K562 (cell line): ENCODE results near the gene POLR2L. TPM values are rescaled to one million over a fixed set of nuclear protein-coding genes. Genes with fewer than 3 reads are reported as not detected.
A peak's percentile ranks its signal among the peaks of the same experiment; 100 is the strongest.

Experiments
- BHLHE40 ChIP-seq: IDR thresholded peaks from 2 replicates; pipeline ENCODE4 v1.6.1; 2011; ENCODE audit warnings: low read length, improper control_type of control experiment
- CBFA2T3 ChIP-seq: fragments of 450-650 bp; IDR thresholded peaks from 2 replicates; pipeline ENCODE4 v1.6.1; 2017
- CHD4 ChIP-seq: fragments of 200-600 bp; sonication (generic); IDR thresholded peaks from 3 replicates; pipeline ENCODE4 v1.6.1; 2012; ENCODE audit warnings: low read depth, mild to moderate bottlenecking, mixed read lengths, low read length, inconsistent platforms; ENCODE audit not compliant: insufficient read depth, insufficient replicate concordance, poor library complexity, severe bottlenecking
- DMBX1 ChIP-seq: fragments of 250-450 bp; sonication (Bioruptor Pico); IDR thresholded peaks from 2 replicates; pipeline ENCODE4 v1.8.0; 2022; ENCODE audit warnings: inconsistent platforms, mild to moderate bottlenecking, moderate library complexity, borderline replicate concordance
- DPF2 ChIP-seq: fragments of 450-650 bp; IDR thresholded peaks from 2 replicates; pipeline ENCODE4 v1.6.1; 2016
- FIP1L1 ChIP-seq: fragments of 200-400 bp; formaldehyde crosslinking; IDR thresholded peaks from 2 replicates; pipeline ENCODE4 v1.6.1; 2018; ENCODE audit warnings: mild to moderate bottlenecking, low read depth, low read length; ENCODE audit not compliant: poor library complexity, severe bottlenecking
- FOS ChIP-seq: IDR thresholded peaks from 3 replicates; pipeline ENCODE4 v1.6.1; 2011; ENCODE audit not compliant: insufficient read length; ENCODE audit errors: extremely low read depth
- GTF2E2 ChIP-seq: fragments of 200-800 bp; sonication (Bioruptor generic); IDR thresholded peaks from 2 replicates; pipeline ENCODE4 v1.6.1; 2016; ENCODE audit warnings: missing genetic modification characterization, missing compliant biosample characterization
- HNRNPK ChIP-seq: fragments of 200-400 bp; formaldehyde crosslinking; IDR thresholded peaks from one replicate; pipeline ENCODE4 v1.6.1; 2018; ENCODE audit warnings: mild to moderate bottlenecking, low read depth, low read length; ENCODE audit not compliant: poor library complexity, severe bottlenecking
- HNRNPUL1 ChIP-seq: fragments of 200-400 bp; formaldehyde crosslinking; IDR thresholded peaks from 2 replicates; pipeline ENCODE4 v1.6.1; 2017; ENCODE audit warnings: low read length
- NCOA1 ChIP-seq: fragments of 450-650 bp; IDR thresholded peaks from 2 replicates; pipeline ENCODE4 v1.6.1; 2016; ENCODE audit warnings: low read depth
- PHB ChIP-seq: fragments of 250-450 bp; sonication (Bioruptor Pico); IDR thresholded peaks from 2 replicates; pipeline ENCODE4 v1.5.0; 2021
- TARDBP ChIP-seq: fragments of 450-650 bp; IDR thresholded peaks from 2 replicates; pipeline ENCODE4 v1.6.1; 2016
- U2AF2 ChIP-seq: fragments of 200-400 bp; formaldehyde crosslinking; optimal IDR thresholded peaks from 2 replicates; pipeline ENCODE3; 2017; ENCODE audit warnings: low read depth, mild to moderate bottlenecking, low read length
- ZEB2 ChIP-seq: fragments of 450-650 bp; IDR thresholded peaks from 2 replicates; pipeline ENCODE4 v1.6.1; 2016
- ZNF133 ChIP-seq: fragments of 250-450 bp; sonication (Bioruptor Pico); IDR thresholded peaks from 2 replicates; pipeline ENCODE4 v1.4.0; 2020; ENCODE audit warnings: mild to moderate bottlenecking
- ZNF165 ChIP-seq: fragments of 250-450 bp; sonication (Bioruptor Pico); IDR thresholded peaks from 2 replicates; pipeline ENCODE4 v1.4.0; 2020; ENCODE audit warnings: borderline replicate concordance
- polyA plus RNA-seq, 8 experiments: library from polyadenylated mRNA; depleted of rRNA in 4 of 8; stranded (reverse) in 5 of 8; unstranded in 3 of 8; fragments of >200 nt; fragmentation: Nextera tagmentation in 2 of 8; fragmentation: Illumina TruSeq in 1 of 8; extraction: Ambion mirVana in 2 of 8; extraction: Trizol in 1 of 8; gene quantifications; 2 replicates each; pipeline versions ENCODE4 v1.2.1 to v1.2.3, GENCODE V29; 2011 to 2014; ENCODE audit warnings: inconsistent platforms in 1 of 8, missing spikeins in 1 of 8
- total RNA-seq, 7 experiments: library from RNA; depleted of rRNA in 6 of 7; stranded (reverse); fragments of >200 nt in 6 of 7; fragmentation: Illumina TruSeq in 2 of 7; extraction: Trizol in 2 of 7; gene quantifications; 2 replicates each; pipeline versions ENCODE4 v1.2.1 to v1.2.3, GENCODE V29; 2011 to 2021; ENCODE audit warnings: low replicate concordance in 1 of 7
- TF ChIP-seq, protein P1 (sequence below): sonication (generic); formaldehyde crosslinking; IDR thresholded peaks from 2 replicates; pipeline ENCODE4 v1.5.0; 2020; ENCODE audit warnings: missing genetic modification reagents
- TF ChIP-seq, protein P2 (sequence below): IDR thresholded peaks from 2 replicates; pipeline ENCODE4 v1.6.1; 2011; ENCODE audit warnings: borderline replicate concordance, low read depth, mild to moderate bottlenecking, moderate library complexity, low read length; ENCODE audit not compliant: insufficient read depth, poor library complexity, severe bottlenecking
- TF ChIP-seq, protein P3 (sequence below): fragments of 250-450 bp; sonication (Bioruptor Pico); IDR thresholded peaks from 2 replicates; pipeline ENCODE4 v1.8.0; 2022; ENCODE audit warnings: inconsistent platforms, mild to moderate bottlenecking, moderate library complexity, borderline replicate concordance
- TF ChIP-seq, protein P4 (sequence below): sonication (generic); formaldehyde crosslinking; IDR thresholded peaks from 2 replicates; pipeline ENCODE4 v1.8.1; 2023; ENCODE audit warnings: mild to moderate bottlenecking, missing genetic modification reagents
- TF ChIP-seq, protein P5 (sequence below): fragments of 250-450 bp; sonication (Bioruptor Pico); IDR thresholded peaks from 2 replicates; pipeline ENCODE4 v1.4.0; 2020; ENCODE audit warnings: mild to moderate bottlenecking, moderate library complexity

Gene POLR2L
- total and polyA plus RNA-seq, 9 of the 15 experiments (the other 6 are each of a cell fraction or from before 2014, with no cell fraction given) = 38.3 to 688 (median 108) TPM

DNA sequence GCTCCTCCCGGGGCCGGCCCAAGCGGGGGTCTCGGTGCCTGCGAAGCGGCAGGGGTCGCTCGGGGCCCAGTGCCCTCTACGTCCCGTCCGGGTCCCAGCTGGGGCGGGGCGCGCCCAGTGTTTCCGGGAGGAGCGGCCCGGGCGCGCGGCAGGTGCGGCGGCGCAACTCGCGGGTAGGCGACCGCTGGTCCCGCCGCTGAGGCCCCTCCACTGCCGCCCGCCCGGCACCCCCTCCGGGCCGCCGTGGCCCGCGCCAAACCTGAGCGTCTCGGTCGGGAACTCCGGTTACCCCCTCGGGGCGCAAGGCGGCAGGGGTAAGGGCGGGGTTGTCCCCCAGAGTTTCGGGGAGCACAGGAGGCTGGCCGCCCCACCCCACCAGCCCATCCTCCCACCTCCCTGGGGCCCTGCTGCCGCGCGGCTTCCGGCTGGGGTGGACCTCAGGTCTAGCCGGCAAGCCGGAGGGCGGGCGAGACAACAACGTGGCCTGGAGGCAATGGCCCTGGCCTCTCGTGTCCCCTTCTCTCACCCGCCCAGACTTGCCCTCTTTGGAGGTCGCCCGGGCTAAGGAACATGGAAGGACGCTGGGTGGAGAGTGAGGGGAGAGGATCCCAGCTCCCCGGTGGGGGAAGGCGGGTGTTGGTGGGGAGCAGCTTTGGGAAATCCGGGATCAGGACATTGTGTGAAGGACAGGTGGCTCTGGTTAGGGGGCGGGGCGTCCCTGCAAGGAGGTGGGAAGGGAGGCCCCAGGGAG lies 15.0 kb downstream of the POLR2L start (continued):
- peak; percentile 12 for TF ChIP-seq FIP1L1
- no peak for TF ChIP-seq HNRNPUL1
- no peak for TF ChIP-seq U2AF2
- no peak for TF ChIP-seq CBFA2T3
- no peak for TF ChIP-seq DMBX1 (CRISPR knock-in tag)
- TF ChIP-seq FOS = no peak
- no peak for TF ChIP-seq PHB (CRISPR knock-in tag)
- TF ChIP-seq TARDBP = 0 out of 2 replicates have a peak, but pooled peaks have one; percentile 14
- no peak for TF ChIP-seq ZNF165 (CRISPR knock-in tag)
- no peak for TF ChIP-seq CHD4
- no peak for TF ChIP-seq NCOA1
- no peak for TF ChIP-seq DPF2
- TF ChIP-seq, protein P1, sequence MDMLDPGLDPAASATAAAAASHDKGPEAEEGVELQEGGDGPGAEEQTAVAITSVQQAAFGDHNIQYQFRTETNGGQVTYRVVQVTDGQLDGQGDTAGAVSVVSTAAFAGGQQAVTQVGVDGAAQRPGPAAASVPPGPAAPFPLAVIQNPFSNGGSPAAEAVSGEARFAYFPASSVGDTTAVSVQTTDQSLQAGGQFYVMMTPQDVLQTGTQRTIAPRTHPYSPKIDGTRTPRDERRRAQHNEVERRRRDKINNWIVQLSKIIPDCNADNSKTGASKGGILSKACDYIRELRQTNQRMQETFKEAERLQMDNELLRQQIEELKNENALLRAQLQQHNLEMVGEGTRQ (CRISPR knock-in tag) = no peak
- TF ChIP-seq HNRNPK = no peak
- TF ChIP-seq, protein P2, sequence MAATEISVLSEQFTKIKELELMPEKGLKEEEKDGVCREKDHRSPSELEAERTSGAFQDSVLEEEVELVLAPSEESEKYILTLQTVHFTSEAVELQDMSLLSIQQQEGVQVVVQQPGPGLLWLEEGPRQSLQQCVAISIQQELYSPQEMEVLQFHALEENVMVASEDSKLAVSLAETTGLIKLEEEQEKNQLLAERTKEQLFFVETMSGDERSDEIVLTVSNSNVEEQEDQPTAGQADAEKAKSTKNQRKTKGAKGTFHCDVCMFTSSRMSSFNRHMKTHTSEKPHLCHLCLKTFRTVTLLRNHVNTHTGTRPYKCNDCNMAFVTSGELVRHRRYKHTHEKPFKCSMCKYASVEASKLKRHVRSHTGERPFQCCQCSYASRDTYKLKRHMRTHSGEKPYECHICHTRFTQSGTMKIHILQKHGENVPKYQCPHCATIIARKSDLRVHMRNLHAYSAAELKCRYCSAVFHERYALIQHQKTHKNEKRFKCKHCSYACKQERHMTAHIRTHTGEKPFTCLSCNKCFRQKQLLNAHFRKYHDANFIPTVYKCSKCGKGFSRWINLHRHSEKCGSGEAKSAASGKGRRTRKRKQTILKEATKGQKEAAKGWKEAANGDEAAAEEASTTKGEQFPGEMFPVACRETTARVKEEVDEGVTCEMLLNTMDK = no peak
- TF ChIP-seq, protein P3, sequence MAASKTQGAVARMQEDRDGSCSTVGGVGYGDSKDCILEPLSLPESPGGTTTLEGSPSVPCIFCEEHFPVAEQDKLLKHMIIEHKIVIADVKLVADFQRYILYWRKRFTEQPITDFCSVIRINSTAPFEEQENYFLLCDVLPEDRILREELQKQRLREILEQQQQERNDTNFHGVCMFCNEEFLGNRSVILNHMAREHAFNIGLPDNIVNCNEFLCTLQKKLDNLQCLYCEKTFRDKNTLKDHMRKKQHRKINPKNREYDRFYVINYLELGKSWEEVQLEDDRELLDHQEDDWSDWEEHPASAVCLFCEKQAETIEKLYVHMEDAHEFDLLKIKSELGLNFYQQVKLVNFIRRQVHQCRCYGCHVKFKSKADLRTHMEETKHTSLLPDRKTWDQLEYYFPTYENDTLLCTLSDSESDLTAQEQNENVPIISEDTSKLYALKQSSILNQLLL (CRISPR knock-in tag) = no peak
- no peak for TF ChIP-seq GTF2E2 (tag)
- TF ChIP-seq BHLHE40 = no peak
- TF ChIP-seq ZEB2 = peak; percentile 54; the same call in 1 of the 2 replicates
- TF ChIP-seq, protein P4, sequence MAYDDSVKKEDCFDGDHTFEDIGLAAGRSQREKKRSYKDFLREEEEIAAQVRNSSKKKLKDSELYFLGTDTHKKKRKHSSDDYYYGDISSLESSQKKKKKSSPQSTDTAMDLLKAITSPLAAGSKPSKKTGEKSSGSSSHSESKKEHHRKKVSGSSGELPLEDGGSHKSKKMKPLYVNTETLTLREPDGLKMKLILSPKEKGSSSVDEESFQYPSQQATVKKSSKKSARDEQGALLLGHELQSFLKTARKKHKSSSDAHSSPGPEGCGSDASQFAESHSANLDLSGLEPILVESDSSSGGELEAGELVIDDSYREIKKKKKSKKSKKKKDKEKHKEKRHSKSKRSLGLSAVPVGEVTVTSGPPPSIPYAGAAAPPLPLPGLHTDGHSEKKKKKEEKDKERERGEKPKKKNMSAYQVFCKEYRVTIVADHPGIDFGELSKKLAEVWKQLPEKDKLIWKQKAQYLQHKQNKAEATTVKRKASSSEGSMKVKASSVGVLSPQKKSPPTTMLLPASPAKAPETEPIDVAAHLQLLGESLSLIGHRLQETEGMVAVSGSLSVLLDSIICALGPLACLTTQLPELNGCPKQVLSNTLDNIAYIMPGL (CRISPR knock-in tag) = no peak
- no peak for TF ChIP-seq ZNF133 (CRISPR knock-in tag)
- TF ChIP-seq, protein P5, sequence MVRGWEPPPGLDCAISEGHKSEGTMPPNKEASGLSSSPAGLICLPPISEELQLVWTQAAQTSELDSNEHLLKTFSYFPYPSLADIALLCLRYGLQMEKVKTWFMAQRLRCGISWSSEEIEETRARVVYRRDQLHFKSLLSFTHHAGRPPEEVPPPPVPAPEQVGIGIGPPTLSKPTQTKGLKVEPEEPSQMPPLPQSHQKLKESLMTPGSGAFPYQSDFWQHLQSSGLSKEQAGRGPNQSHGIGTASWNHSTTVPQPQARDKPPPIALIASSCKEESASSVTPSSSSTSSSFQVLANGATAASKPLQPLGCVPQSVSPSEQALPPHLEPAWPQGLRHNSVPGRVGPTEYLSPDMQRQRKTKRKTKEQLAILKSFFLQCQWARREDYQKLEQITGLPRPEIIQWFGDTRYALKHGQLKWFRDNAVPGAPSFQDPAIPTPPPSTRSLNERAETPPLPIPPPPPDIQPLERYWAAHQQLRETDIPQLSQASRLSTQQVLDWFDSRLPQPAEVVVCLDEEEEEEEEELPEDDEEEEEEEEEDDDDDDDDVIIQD (CRISPR knock-in tag) = no peak
